ENCODE data around the gene STARD10. TPM values are rescaled to one million over a fixed set of nuclear protein-coding genes. Genes with fewer than 3 reads are reported as not detected.

The STARD10 gene
- total RNA-seq, 2 donors from 2014 or later: 32.2 to 33.3 TPM

DNA sequence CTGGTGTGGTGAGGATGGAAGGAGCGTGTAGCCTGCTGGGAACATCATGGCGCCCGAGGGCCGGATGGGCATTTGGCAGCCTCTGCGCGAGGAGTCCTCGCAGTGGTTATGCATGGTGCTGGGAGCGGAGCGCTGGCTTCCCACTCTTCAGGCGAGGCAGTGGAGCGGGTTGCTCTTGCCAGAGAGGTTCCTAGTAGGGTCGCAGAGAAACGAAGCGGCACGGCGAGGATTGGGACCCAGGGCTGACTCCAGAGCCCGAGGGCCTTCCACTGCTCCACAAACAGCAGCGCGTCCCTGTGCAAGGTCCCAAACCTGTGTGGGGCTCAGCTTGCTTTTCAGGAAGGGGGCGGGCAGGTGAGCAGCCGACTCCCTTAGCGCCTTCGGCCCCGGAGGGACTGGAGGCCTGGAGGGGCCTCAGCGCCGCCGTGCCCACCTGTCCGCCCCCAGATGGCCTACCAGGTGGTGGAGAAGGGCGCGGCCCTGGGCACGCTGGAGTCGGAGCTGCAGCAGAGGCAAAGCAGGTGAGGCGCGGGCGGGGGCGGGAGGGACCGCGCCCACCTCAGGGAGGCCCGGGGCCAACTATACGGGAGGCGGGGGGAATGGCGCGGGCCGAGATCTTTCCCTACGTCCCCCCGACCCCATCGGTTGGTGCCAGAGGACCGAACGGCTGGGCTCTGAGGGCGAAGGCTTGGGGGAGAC, 27.5 kb upstream of the STARD10 start:
- peaks cover 17% of the 10 kb centered on the region for H3K36me3 Mint-ChIP-seq (ENCODE audit: low read depth)
- no peak overlapping the region for H3K9ac ChIP-seq (ENCODE audit: extremely low read depth, low read length, poor library complexity, severe bottlenecking)
- peaks cover 7% of the 10 kb centered on the region for H3K36me3 ChIP-seq (ENCODE audit: control insufficient read depth, insufficient read depth, low read length)
- peaks cover 23% of the 10 kb centered on the region for H3K27me3 Mint-ChIP-seq (ENCODE audit: insufficient read depth)
- no peaks in the 10 kb centered on the region for H3K4me1 ChIP-seq (ENCODE audit: control insufficient read depth, insufficient read depth, low read length)
- peak overlapping the region; percentile 76 for H3K4me3 ChIP-seq (ENCODE audit: low read length)
- no peaks in the 10 kb centered on the region for H3K9me3 ChIP-seq (ENCODE audit: control insufficient read depth, low read length)
- H3K4me1 Mint-ChIP-seq: peaks cover 1% of the 10 kb centered on the region
- TF ChIP-seq, protein P1, sequence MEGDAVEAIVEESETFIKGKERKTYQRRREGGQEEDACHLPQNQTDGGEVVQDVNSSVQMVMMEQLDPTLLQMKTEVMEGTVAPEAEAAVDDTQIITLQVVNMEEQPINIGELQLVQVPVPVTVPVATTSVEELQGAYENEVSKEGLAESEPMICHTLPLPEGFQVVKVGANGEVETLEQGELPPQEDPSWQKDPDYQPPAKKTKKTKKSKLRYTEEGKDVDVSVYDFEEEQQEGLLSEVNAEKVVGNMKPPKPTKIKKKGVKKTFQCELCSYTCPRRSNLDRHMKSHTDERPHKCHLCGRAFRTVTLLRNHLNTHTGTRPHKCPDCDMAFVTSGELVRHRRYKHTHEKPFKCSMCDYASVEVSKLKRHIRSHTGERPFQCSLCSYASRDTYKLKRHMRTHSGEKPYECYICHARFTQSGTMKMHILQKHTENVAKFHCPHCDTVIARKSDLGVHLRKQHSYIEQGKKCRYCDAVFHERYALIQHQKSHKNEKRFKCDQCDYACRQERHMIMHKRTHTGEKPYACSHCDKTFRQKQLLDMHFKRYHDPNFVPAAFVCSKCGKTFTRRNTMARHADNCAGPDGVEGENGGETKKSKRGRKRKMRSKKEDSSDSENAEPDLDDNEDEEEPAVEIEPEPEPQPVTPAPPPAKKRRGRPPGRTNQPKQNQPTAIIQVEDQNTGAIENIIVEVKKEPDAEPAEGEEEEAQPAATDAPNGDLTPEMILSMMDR (conservative IDR thresholded peaks at IDR 0.05): no peak
- no peak overlapping the region for H3K27ac ChIP-seq (ENCODE audit: low read depth, low read length)
- WGBS, 2 experiments (ENCODE audit: insufficient coverage in 1 of 2, insufficient read length in 1 of 2): 50 to 59% methylated on average over 28 to 50 of the region's 50 CpGs
- peak; percentile 74 for DNase-seq
- H3K27ac Mint-ChIP-seq: no peak overlapping the region
- H3K9me3 Mint-ChIP-seq: no peaks in the 10 kb centered on the region
- no peaks in the 10 kb centered on the region for H3K27me3 ChIP-seq (ENCODE audit: control insufficient read depth, insufficient read depth, low read length, poor library complexity, severe bottlenecking)
- H3K4me3 Mint-ChIP-seq: peak overlapping the region; percentile 53

DNA sequence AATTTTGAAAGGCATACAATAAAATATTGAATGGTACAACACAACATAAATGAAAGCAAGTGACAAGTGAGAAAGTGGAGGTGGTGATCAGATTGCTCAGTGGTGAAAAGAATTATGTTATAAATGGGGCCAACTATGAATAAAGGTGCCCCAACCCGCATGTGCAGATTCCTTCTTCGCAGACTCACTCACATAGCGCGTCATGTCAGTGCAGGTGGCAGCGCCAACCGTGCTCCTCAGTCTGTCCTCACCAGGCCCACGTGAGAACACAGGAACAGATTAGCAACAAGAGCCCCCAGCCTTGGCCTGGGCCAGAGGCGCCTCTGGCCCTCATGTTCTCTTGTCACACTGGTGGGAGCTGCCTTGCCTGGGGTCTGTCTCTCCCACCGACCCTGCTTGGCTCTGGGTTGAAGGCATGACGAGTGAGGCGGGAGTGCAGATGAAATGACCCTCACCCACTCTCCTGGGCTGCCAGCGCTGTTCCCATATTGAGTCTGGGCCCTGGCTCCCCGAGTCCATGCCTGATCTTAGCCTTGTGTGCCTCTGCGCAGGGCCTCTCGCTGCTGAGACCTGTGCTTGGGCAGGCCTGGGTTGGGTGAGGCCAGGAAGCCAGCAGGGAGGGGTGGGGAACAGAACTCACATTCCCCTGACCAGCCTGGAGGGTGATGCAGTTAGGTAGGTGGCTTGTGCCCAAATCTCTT, 26.7 kb upstream of the STARD10 start:
- no peak for DNase-seq
- Mint-ChIP-seq H3K4me1 (peaks cover 1% of the 10 kb centered on the region), H3K27ac (no peak overlapping the region), H3K27me3 (ENCODE audit: insufficient read depth) (peaks cover 23% of the 10 kb centered on the region), H3K9me3 (no peaks in the 10 kb centered on the region), H3K4me3 (peak overlapping the region; percentile 53), H3K36me3 (ENCODE audit: low read depth) (peaks cover 17% of the 10 kb centered on the region)
- peaks cover 7% of the 10 kb centered on the region for H3K36me3 ChIP-seq (ENCODE audit: control insufficient read depth, insufficient read depth, low read length)
- 93 to 100% methylated on average over 11 to 15 of the region's 15 CpGs for WGBS, 2 experiments (ENCODE audit: insufficient coverage in 1 of 2, insufficient read length in 1 of 2)
- TF ChIP-seq, protein P1 (conservative IDR thresholded peaks at IDR 0.05): no peak
- no peak overlapping the region for H3K4me3 ChIP-seq (ENCODE audit: low read length)
- H3K9ac ChIP-seq (ENCODE audit: extremely low read depth, low read length, poor library complexity, severe bottlenecking): no peak overlapping the region
- no peaks in the 10 kb centered on the region for H3K27me3 ChIP-seq (ENCODE audit: control insufficient read depth, insufficient read depth, low read length, poor library complexity, severe bottlenecking)
- no peaks in the 10 kb centered on the region for H3K4me1 ChIP-seq (ENCODE audit: control insufficient read depth, insufficient read depth, low read length)
- no peak overlapping the region for H3K27ac ChIP-seq (ENCODE audit: low read depth, low read length)
- H3K9me3 ChIP-seq (ENCODE audit: control insufficient read depth, low read length): no peaks in the 10 kb centered on the region

DNA sequence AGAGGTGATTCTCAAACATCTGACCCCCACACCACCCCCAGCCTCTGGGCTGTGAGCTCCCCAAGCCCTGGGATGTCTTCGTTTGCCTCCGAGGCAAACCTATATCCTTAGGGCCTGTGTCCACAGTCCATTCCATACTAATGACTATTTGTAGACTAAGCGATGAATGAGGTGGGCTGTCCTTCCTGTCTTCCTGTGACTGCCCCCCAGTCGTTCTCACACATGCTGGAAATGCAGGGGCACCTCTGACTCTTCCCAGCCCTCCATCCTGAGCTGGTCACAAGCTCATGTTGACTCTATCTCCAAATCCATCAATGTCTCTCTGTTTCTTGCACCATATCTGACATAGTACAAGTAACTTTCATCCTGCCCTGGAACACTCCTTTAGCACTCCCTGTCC, 25.1 kb upstream of the STARD10 start:
- Histone ChIP-seq H3K36me3 (ENCODE audit: control insufficient read depth, insufficient read depth, low read length) (peaks cover 7% of the 10 kb centered on the region), H3K4me1 (ENCODE audit: control insufficient read depth, insufficient read depth, low read length) (no peaks in the 10 kb centered on the region), H3K9ac (ENCODE audit: extremely low read depth, low read length, poor library complexity, severe bottlenecking) (no peak overlapping the region), H3K9me3 (ENCODE audit: control insufficient read depth, low read length) (no peaks in the 10 kb centered on the region), H3K27ac (ENCODE audit: low read depth, low read length) (no peak overlapping the region), H3K4me3 (ENCODE audit: low read length) (no peak overlapping the region), H3K27me3 (ENCODE audit: control insufficient read depth, insufficient read depth, low read length, poor library complexity, severe bottlenecking) (no peaks in the 10 kb centered on the region)
- Mint-ChIP-seq H3K4me3 (no peak overlapping the region), H3K36me3 (ENCODE audit: low read depth) (peaks cover 17% of the 10 kb centered on the region), H3K9me3 (no peaks in the 10 kb centered on the region), H3K4me1 (peaks cover 5% of the 10 kb centered on the region), H3K27ac (no peak overlapping the region), H3K27me3 (ENCODE audit: insufficient read depth) (peaks cover 22% of the 10 kb centered on the region)
- 89 to 91% methylated on average over 2 to 4 of the region's 4 CpGs for WGBS, 2 experiments (ENCODE audit: insufficient coverage in 1 of 2, insufficient read length in 1 of 2)
- no peak for DNase-seq
- TF ChIP-seq, protein P1 (conservative IDR thresholded peaks at IDR 0.05): no peak

Data from endodermal cell (in vitro differentiated cells).